CD4-positive, alpha-beta T cell treated with Interleukin-6 at 100 ng/mL for 8 hours (primary cell): ENCODE results near the gene IFFO2.
A peak's percentile ranks its signal among the peaks of the same experiment; 100 is the strongest.

Experiments used
- DNase-seq: peaks from one replicate; pipeline ENCODE4 v3.0.0-alpha.2; 2020; ENCODE audit warnings: mixed read lengths, low spot score

Gene IFFO2

GRCh38 chr1:18950401-18951026 lies 6.0 kb downstream of the IFFO2 start:
- DNase-seq, result peak; percentile 40

- DNase-seq, result peak; percentile 26
Measured at GRCh38 chr1:18949686-18950400, 6.6 kb downstream of the IFFO2 start.

DNA sequence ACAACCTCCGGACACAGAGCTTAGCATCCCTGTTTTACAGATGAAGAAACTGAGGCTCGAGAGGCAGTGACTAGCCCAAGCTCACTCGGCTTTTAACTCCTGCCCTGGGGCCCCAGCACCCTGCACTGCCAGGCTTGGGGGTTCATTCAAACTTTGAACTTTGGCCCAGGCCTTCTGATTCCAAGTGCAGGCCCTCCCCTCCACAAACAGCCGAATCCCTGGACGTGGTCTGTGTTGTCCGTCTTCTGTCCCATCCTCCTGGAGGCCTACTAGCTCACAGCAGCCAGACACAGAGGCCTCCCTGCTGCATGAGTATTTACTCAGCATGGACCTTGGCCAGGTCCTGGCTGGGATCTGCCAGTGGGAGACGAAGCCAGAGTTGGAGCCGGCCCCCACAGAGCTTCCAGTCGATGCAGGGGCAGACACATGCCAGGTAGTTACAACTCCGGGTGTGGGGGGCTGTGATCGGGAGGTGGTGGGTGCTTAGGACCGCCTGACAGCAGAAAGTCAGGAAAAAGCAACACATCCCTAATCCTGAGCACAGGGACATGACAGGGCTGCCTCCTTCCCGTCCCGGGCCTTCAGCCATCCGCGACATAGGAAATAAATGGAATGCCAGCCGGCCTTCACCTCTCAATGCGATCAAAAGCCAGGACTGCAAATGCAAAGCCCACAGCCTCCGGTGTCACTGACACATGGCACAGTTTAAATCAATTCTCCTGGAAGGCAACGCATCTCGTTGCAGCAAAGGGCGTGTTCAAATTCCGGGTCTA lies 7.4 kb downstream of the IFFO2 start:
- no peak for DNase-seq

DNA sequence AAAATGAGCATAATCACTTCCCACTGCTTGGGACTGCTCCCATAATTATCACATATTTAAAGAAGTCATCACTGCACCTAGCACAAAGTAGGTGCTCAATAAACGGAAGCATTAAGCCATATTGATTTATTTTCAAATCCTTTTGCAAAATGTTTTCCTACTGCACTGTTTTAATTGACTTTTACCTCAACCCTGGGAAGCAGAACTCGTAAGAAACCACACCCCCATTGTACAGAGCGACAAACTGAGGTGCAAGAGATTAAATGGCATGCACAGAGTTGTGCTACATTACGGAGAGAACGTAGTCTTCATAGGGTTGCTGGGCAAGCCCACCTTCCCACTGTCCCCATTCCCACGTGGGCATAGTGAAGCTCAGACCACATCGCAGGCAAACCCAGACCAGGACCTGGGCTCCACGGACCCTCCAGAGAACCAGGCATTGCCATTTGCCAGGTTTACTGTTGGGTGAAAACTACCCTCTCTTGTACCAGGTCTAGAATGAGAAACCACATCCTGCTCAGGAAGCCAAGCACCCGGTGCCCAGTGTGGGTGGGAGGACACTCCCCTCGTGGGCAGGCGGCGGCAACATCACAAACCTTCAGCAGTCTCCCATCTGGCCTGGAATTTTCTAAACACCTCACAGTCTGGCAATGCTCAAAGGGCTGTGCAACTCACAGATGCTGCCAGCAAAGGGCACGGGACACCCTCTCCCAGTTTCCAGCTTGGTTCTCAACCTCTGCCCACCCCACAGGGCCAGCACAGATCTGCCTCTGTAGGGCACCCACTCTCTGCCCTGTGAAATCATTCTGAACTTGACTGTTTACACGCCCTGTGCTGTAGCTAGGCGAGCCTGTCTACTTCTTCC lies 8.2 kb downstream of the IFFO2 start:
- DNase-seq, result peak; percentile 79

GRCh38 chr1:18947570-18947969 lies 8.9 kb downstream of the IFFO2 start:
- DNase-seq, result no peak

- no peak for DNase-seq
Measured at GRCh38 chr1:18946550-18947381, 9.7 kb downstream of the IFFO2 start.

- no peak for DNase-seq
Measured at GRCh38 chr1:18945401-18945849, 11.1 kb downstream of the IFFO2 start.

DNA sequence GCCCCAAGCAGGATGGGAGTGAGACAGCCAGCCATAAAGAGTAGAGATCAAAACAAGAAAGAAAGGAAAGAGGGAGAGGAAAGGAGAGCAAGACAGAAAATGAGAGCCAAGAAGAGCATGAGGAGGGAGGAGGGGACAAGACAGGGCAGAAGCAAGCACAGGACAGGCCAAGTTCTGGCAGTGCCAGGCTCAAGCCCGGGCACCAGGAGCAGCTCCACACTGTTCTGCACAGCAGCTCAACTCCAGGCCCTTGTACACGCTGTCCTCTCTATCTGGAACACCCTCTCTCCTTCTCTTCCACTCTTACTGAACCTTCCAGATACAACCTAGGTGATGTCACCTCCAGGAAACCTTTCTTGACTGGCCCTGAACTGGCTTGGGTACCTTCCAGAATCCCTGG lies 11.7 kb downstream of the IFFO2 start:
- DNase-seq, result no peak

DNA sequence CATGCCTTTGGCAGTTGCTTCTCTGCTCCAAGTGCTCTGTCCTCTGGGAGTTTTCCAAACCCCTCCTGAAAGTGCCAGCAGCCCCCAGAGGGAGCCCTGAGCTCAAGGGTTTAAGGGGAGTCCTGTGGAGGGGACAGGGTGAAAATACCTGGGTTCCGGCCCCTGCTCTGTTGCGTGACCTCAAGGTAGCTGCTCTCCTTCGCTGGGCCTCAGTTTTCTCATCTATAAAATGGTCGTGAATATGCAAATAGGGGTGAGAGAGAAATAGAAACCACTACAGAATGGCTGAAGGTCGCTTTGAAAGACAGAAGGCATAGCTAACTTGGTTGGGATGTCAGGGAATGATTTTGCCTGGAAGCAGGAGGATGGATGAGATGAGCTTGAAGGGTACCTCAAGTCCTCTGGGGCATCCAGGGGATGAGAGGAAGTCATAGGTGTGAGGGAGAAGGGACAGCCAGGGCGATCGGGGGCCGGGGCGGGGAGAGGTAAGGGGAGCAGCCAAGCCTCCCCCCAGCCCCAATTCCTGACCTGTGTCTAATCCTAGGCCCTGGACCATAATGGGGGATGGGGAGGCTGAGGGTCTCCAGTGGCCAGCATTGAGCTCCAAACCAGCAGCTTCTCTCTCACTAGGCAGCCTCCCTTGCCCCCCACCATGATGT lies 12.4 kb downstream of the IFFO2 start:
- DNase-seq, result no peak

DNA sequence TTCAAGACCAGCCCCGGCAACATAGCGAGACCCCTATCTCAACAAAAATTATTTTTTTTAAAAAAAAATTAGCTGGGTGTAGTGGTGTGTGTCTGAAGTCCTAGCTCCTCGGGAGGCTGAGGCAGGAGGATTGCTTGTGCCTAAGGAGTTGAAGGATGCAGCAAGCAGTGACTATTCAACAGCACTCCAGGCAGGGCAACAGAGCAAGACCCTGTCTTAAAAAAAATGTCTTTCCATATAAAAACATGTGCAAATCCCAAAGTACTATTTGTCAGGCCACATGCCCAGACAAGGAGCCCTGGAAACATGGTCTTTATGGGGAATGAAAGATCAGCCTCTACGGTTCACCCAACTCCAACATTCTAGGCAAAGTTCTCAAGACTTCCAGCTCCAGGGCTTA lies 13.3 kb downstream of the IFFO2 start:
- DNase-seq, result no peak

- no peak for DNase-seq
Measured at GRCh38 chr1:18942340-18942739, 14.1 kb downstream of the IFFO2 start.

DNA sequence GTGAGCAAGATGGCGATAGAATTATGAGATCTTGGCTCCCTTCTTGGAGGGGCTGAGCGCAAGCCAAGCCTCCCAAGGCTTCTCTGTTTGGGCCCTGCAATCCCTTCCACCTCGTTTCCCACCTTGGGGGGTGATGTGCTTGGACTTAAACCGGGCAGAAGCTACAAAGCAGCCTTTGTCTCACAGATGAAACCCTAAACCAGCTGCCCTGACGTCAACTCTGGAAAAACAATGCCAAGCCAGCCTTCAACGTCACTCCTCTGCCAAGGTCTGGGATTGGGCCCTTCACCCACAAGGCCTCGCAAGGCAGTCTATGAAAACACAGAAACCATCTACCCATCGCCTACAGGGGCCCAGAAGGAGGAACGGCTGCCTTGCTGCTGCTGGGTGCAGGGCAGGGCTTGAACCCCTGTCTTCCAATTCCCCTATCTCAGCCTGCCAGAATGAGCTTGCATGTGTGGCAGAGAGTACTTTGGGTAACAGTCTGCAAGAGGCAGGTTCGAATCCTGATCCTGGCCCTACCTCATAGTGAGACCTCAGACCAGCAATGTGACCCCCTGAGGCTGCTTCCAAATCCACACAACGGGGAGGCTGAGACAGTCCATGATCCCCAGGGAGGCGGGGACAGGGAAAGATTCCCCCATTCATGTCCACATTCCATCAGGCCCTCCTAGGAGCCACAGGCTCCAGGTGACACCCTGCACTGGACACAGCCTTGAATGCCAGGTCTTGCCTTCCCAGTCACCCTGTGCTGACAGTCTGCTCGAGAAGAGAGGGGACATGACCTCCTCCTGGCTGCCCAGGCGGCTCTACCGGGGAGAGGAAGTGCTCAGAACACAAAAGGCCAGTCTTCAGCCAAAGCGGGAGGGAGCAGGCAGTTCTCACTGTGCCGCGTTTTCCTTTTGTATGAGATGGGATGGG lies 15.0 kb downstream of the IFFO2 start:
- no peak for DNase-seq

GRCh38 chr1:18940303-18941020 lies 16.0 kb downstream of the IFFO2 start:
- DNase-seq, result no peak

- DNase-seq, result no peak
Measured at GRCh38 chr1:18939398-18940302, 16.8 kb downstream of the IFFO2 start.

- DNase-seq, result no peak
Measured at GRCh38 chr1:18938707-18939070, 17.8 kb downstream of the IFFO2 start.

DNA sequence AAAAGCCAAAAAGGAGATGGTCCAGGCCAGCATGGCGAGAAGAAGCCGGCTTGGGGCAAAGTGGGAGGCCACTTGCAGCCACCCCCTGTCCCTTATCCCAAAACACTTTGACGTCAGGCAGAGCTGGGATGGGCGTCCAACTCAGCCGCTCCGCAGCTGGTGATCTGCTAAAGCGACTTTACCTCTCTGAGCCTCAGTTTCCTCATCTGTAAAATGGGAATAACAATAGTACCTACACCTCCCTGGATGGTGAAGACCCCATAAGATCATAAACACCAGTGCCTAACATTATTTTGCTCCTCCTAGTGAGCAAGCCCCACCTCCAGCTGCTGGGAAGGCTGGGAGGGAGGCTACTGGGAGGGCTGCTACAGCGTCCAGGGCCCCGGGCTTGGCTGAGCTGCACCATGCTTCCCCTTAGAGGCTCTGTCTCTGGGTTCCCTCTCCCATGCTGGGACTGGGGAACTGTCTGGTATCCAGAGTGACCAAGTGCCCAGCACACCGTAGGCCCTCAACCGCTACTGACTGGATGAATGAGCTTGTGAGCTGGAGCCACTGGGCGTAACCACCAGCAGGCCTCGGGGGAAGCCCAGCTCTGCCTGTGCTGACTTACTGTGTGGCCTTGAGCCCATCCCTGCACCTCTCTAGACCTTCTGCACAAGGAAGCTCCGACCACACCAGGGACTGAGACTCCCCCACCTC lies 18.3 kb downstream of the IFFO2 start:
- DNase-seq, result no peak

- DNase-seq, result no peak
Measured at GRCh38 chr1:18937539-18937938, 18.9 kb downstream of the IFFO2 start.
